ENCODE data around the gene MAP7D2. TPM values are rescaled to one million over a fixed set of nuclear protein-coding genes. Genes with fewer than 3 reads are reported as not detected.

Gene MAP7D2
- total and polyA plus RNA-seq, 2 experiments from 2014 or later = 0.90 to 1.6 TPM

DNA sequence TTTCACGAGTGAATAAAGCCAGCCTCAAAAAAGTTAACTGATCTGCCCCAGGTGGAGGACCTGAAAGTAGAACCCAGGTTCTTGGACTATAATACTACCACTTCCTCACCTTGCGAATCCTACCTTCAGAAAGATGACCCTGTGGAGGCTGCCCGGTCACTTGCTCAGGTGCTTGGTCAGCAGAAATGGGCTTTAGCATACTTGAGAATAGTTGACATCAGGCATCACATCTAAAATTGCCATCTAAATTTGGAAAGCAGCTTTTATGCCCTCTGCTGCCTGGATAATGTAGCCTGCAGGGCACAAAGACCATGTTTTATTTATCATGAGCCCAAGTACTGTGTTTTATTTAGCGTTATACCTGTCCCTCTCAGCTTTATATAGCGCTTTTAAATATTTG, 128.9 kb downstream of the MAP7D2 start:
- no peak overlapping the region for H2AFZ ChIP-seq
- Mint-ChIP-seq H3K9me3 (no peaks in the 10 kb centered on the region), H3K4me3 (no peak overlapping the region), H3K36me3 (ENCODE audit: low read depth) (peaks cover 5% of the 10 kb centered on the region; the same call in 2 of the 3 replicates), H3K4me1 (peaks cover 14% of the 10 kb centered on the region), H3K27ac (no peak overlapping the region), H3K27me3 (ENCODE audit: insufficient read depth, low read depth, poor library complexity) (no peaks in the 10 kb centered on the region)
- H3K9me2 ChIP-seq (ENCODE audit: insufficient read depth) = no peaks in the 10 kb centered on the region
- no peak for TF ChIP-seq ZNF331 (CRISPR knock-in tag; IDR thresholded peaks at IDR 0.05; ENCODE audit: low read depth)
- TF ChIP-seq, protein P1, sequence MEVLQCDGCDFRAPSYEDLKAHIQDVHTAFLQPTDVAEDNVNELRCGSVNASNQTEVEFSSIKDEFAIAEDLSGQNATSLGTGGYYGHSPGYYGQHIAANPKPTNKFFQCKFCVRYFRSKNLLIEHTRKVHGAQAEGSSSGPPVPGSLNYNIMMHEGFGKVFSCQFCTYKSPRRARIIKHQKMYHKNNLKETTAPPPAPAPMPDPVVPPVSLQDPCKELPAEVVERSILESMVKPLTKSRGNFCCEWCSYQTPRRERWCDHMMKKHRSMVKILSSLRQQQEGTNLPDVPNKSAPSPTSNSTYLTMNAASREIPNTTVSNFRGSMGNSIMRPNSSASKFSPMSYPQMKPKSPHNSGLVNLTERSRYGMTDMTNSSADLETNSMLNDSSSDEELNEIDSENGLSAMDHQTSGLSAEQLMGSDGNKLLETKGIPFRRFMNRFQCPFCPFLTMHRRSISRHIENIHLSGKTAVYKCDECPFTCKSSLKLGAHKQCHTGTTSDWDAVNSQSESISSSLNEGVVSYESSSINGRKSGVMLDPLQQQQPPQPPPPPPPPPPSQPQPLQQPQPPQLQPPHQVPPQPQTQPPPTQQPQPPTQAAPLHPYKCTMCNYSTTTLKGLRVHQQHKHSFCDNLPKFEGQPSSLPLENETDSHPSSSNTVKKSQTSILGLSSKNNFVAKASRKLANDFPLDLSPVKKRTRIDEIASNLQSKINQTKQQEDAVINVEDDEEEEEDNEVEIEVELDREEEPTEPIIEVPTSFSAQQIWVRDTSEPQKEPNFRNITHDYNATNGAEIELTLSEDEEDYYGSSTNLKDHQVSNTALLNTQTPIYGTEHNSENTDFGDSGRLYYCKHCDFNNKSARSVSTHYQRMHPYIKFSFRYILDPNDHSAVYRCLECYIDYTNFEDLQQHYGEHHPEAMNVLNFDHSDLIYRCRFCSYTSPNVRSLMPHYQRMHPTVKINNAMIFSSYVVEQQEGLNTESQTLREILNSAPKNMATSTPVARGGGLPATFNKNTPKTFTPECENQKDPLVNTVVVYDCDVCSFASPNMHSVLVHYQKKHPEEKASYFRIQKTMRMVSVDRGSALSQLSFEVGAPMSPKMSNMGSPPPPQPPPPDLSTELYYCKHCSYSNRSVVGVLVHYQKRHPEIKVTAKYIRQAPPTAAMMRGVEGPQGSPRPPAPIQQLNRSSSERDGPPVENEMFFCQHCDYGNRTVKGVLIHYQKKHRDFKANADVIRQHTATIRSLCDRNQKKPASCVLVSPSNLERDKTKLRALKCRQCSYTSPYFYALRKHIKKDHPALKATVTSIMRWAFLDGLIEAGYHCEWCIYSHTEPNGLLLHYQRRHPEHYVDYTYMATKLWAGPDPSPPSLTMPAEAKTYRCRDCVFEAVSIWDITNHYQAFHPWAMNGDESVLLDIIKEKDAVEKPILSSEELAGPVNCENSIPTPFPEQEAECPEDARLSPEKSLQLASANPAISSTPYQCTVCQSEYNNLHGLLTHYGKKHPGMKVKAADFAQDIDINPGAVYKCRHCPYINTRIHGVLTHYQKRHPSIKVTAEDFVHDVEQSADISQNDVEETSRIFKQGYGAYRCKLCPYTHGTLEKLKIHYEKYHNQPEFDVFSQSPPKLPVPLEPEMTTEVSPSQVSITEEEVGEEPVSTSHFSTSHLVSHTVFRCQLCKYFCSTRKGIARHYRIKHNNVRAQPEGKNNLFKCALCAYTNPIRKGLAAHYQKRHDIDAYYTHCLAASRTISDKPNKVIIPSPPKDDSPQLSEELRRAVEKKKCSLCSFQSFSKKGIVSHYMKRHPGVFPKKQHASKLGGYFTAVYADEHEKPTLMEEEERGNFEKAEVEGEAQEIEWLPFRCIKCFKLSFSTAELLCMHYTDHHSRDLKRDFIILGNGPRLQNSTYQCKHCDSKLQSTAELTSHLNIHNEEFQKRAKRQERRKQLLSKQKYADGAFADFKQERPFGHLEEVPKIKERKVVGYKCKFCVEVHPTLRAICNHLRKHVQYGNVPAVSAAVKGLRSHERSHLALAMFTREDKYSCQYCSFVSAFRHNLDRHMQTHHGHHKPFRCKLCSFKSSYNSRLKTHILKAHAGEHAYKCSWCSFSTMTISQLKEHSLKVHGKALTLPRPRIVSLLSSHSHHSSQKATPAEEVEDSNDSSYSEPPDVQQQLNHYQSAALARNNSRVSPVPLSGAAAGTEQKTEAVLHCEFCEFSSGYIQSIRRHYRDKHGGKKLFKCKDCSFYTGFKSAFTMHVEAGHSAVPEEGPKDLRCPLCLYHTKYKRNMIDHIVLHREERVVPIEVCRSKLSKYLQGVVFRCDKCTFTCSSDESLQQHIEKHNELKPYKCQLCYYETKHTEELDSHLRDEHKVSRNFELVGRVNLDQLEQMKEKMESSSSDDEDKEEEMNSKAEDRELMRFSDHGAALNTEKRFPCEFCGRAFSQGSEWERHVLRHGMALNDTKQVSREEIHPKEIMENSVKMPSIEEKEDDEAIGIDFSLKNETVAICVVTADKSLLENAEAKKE (CRISPR knock-in tag; IDR thresholded peaks at IDR 0.05) = no peak
- TF ChIP-seq, protein P2, sequence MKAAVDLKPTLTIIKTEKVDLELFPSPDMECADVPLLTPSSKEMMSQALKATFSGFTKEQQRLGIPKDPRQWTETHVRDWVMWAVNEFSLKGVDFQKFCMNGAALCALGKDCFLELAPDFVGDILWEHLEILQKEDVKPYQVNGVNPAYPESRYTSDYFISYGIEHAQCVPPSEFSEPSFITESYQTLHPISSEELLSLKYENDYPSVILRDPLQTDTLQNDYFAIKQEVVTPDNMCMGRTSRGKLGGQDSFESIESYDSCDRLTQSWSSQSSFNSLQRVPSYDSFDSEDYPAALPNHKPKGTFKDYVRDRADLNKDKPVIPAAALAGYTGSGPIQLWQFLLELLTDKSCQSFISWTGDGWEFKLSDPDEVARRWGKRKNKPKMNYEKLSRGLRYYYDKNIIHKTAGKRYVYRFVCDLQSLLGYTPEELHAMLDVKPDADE (IDR thresholded peaks at IDR 0.05) = no peak
- no peak for TF ChIP-seq STAT1 (IDR thresholded peaks at IDR 0.05; ENCODE audit: unreplicated experiment)
- TF ChIP-seq ZNF114 (CRISPR knock-in tag; IDR thresholded peaks at IDR 0.05) = no peak
- TF ChIP-seq, protein P3, sequence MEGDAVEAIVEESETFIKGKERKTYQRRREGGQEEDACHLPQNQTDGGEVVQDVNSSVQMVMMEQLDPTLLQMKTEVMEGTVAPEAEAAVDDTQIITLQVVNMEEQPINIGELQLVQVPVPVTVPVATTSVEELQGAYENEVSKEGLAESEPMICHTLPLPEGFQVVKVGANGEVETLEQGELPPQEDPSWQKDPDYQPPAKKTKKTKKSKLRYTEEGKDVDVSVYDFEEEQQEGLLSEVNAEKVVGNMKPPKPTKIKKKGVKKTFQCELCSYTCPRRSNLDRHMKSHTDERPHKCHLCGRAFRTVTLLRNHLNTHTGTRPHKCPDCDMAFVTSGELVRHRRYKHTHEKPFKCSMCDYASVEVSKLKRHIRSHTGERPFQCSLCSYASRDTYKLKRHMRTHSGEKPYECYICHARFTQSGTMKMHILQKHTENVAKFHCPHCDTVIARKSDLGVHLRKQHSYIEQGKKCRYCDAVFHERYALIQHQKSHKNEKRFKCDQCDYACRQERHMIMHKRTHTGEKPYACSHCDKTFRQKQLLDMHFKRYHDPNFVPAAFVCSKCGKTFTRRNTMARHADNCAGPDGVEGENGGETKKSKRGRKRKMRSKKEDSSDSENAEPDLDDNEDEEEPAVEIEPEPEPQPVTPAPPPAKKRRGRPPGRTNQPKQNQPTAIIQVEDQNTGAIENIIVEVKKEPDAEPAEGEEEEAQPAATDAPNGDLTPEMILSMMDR (conservative IDR thresholded peaks at IDR 0.05; ENCODE audit: low read depth in 2 of 2) = no peak
- TF ChIP-seq CREB1 (CRISPR knock-in tag; IDR thresholded peaks at IDR 0.05; ENCODE audit: low read depth) = no peak
- TF ChIP-seq EZH2phosphoT487 (IDR thresholded peaks at IDR 0.05; ENCODE audit: unreplicated experiment) = no peak
- TF ChIP-seq POLR2AphosphoS5 (IDR thresholded peaks at IDR 0.05; ENCODE audit: low read depth) = no peak
- TF ChIP-seq, protein P4, sequence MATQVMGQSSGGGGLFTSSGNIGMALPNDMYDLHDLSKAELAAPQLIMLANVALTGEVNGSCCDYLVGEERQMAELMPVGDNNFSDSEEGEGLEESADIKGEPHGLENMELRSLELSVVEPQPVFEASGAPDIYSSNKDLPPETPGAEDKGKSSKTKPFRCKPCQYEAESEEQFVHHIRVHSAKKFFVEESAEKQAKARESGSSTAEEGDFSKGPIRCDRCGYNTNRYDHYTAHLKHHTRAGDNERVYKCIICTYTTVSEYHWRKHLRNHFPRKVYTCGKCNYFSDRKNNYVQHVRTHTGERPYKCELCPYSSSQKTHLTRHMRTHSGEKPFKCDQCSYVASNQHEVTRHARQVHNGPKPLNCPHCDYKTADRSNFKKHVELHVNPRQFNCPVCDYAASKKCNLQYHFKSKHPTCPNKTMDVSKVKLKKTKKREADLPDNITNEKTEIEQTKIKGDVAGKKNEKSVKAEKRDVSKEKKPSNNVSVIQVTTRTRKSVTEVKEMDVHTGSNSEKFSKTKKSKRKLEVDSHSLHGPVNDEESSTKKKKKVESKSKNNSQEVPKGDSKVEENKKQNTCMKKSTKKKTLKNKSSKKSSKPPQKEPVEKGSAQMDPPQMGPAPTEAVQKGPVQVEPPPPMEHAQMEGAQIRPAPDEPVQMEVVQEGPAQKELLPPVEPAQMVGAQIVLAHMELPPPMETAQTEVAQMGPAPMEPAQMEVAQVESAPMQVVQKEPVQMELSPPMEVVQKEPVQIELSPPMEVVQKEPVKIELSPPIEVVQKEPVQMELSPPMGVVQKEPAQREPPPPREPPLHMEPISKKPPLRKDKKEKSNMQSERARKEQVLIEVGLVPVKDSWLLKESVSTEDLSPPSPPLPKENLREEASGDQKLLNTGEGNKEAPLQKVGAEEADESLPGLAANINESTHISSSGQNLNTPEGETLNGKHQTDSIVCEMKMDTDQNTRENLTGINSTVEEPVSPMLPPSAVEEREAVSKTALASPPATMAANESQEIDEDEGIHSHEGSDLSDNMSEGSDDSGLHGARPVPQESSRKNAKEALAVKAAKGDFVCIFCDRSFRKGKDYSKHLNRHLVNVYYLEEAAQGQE (IDR thresholded peaks at IDR 0.05; ENCODE audit: unreplicated experiment) = no peak
- no peak for TF ChIP-seq JUNB (IDR thresholded peaks at IDR 0.05; ENCODE audit: unreplicated experiment)
- TF ChIP-seq EZH2 (IDR thresholded peaks at IDR 0.05; ENCODE audit: low read depth, unreplicated experiment) = no peak
- TF ChIP-seq NANOG (IDR thresholded peaks at IDR 0.05; ENCODE audit: borderline replicate concordance) = no peak
- no peaks in the 10 kb centered on the region for H3K27me3 ChIP-seq (ENCODE audit: insufficient read depth)
- H3K27ac ChIP-seq (ENCODE audit: low read depth) = no peak overlapping the region
- H3F3A ChIP-seq (replicated peaks; ENCODE audit: low read depth) = no peaks in the 10 kb centered on the region
- no peaks in the 10 kb centered on the region for H4K20me1 ChIP-seq (replicated peaks; ENCODE audit: insufficient read depth)
- H3K79me2 ChIP-seq (replicated peaks; ENCODE audit: insufficient read depth) = peaks cover 46% of the 10 kb centered on the region
- no peak overlapping the region for H3K4me2 ChIP-seq
- ATAC-seq (no peak), DNase-seq (ENCODE audit: low spot score) (no peak)
- no peak overlapping the region for H3K4me3 ChIP-seq
- H3K36me3 ChIP-seq (ENCODE audit: insufficient read depth) = no peaks in the 10 kb centered on the region
- H3K4me1 ChIP-seq (ENCODE audit: insufficient read depth) = peaks cover 7% of the 10 kb centered on the region; the same call in 1 of the 2 replicates
